H1 (cell line): ENCODE data around the gene TAPT1. TPM values are rescaled to one million over a fixed set of nuclear protein-coding genes. Genes with fewer than 3 reads are reported as not detected.

ENCODE experiments used
- BRCA1 ChIP-seq: IDR thresholded peaks from 2 replicates; pipeline ENCODE4 v1.6.1; 2012; ENCODE audit warnings: low read depth, low read length, improper control_type of control experiment
- GABPA ChIP-seq: IDR thresholded peaks from 2 replicates; pipeline ENCODE4 v1.6.1; 2011; ENCODE audit warnings: mild to moderate bottlenecking, low read length, moderate library complexity, borderline replicate concordance; ENCODE audit not compliant: insufficient read depth
- KDM4A ChIP-seq: IDR thresholded peaks from one replicate; pipeline ENCODE4 v1.7.1; 2012; ENCODE audit warnings: low read depth, mild to moderate bottlenecking, moderate library complexity, low read length, inconsistent platforms; ENCODE audit not compliant: severe bottlenecking
- POLR2A ChIP-seq, 2 experiments: IDR thresholded peaks; 1 replicate in 1 of 2; 2 replicates in 1 of 2; pipeline ENCODE4 v1.6.1; 2011; ENCODE audit warnings: low read depth in 2 of 2, low read length in 2 of 2, mild to moderate bottlenecking in 2 of 2; ENCODE audit errors: control extremely low read depth in 1 of 2
- SAP30 ChIP-seq: fragments of 300-600 bp; sonication (generic); IDR thresholded peaks from 2 replicates; pipeline ENCODE4 v1.7.1; 2012; ENCODE audit warnings: low read length, moderate library complexity, mild to moderate bottlenecking, inconsistent platforms; ENCODE audit not compliant: insufficient read depth, insufficient replicate concordance
- polyA plus RNA-seq, 7 experiments: library from polyadenylated mRNA; depleted of rRNA in 3 of 7; stranded (reverse) in 5 of 7; unstranded in 2 of 7; fragments of >200 nt in 5 of 7; fragments of 200-250 nt in 2 of 7; gene quantifications; 1 replicate in 5 of 7; 2 replicates in 1 of 7; 4 replicates in 1 of 7; pipeline versions ENCODE4 v1.2.1 to v1.2.3, GENCODE V29; 2011 to 2013; ENCODE audit warnings: missing spikeins in 2 of 7, mixed read lengths in 2 of 7
- total RNA-seq: library from RNA; stranded (reverse); fragmentation: NEBNext Ultra II Directional; extraction: Animal tissue kit (Norgen Biotek cat#: 25700); gene quantifications from 2 replicates; pipeline ENCODE4 v1.2.1, GENCODE V29; 2021
- TF ChIP-seq, protein P1 (sequence below): IDR thresholded peaks from 2 replicates; pipeline ENCODE4 v1.6.1; 2011; ENCODE audit warnings: low read length, improper control_type of control experiment

Gene TAPT1
- total and polyA plus RNA-seq, 2 of the 8 experiments (the other 6 are each of a cell fraction or from before 2014, with no cell fraction given) = 4.2 to 15.3 TPM

DNA sequence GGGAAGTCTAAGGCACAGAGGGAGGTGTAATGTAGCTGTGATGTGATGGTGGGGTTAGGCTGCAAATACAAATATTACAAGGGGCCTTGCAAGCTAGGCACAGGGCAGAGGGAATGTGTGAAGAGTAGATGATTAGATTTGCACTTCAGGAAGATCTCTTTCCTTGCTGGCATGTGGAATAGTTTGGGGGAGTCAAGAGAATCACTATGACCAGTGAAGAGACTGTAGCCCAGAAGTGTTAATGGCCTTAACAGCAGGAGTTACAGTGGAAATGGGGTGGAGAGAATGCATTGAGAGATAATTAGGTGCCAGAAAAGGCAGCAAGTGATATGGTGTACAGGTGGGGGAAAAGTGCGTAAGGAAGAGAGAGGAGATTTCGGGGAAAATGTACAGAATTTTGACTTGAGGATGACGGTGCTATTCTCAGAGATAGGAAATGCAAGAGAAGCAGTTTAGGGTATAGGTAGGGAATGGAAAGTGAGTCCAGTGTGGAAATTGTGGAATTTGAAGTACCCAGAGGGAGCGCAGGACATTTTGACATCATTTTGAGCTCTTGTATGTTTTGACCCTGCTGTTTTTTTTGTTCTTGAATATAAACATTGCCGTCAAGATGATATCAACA lies 10.2 kb upstream of the TAPT1 start (continued):
- TF ChIP-seq SAP30 (no peak), BRCA1 (no peak), KDM4A (no peak), POLR2A (IDR thresholded peaks at IDR 0.05; ENCODE audit: control extremely low read depth in 1 of 2, low read depth in 2 of 2, low read length in 2 of 2) (no peak), GABPA (no peak)
- TF ChIP-seq, protein P1, sequence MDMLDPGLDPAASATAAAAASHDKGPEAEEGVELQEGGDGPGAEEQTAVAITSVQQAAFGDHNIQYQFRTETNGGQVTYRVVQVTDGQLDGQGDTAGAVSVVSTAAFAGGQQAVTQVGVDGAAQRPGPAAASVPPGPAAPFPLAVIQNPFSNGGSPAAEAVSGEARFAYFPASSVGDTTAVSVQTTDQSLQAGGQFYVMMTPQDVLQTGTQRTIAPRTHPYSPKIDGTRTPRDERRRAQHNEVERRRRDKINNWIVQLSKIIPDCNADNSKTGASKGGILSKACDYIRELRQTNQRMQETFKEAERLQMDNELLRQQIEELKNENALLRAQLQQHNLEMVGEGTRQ = no peak
- TF ChIP-seq, all 59 proteins: peak for 0
